Measurements from ENCODE around the gene PTPN14.

Gene PTPN14

GRCh38 chr1:214363386-214363785, 188.0 kb downstream of the PTPN14 start:
- no peak overlapping the region for H3K4me3 ChIP-seq (ENCODE audit: low read length)
- DNase-seq (ENCODE audit: low read depth), result peak; percentile 39
- TF ChIP-seq CTCF (conservative IDR thresholded peaks at IDR 0.05; ENCODE audit: low read length), result no peak

- TF ChIP-seq CTCF (conservative IDR thresholded peaks at IDR 0.05; ENCODE audit: low read length), result no peak
- DNase-seq (ENCODE audit: low read depth), result peak; percentile 77
- H3K4me3 ChIP-seq (ENCODE audit: low read length), result no peak overlapping the region
Measured at GRCh38 chr1:214362188-214362882, 189.1 kb downstream of the PTPN14 start.

GRCh38 chr1:214361636-214362035, 189.8 kb downstream of the PTPN14 start:
- no peak overlapping the region for H3K4me3 ChIP-seq (ENCODE audit: low read length)
- no peak for TF ChIP-seq CTCF (conservative IDR thresholded peaks at IDR 0.05; ENCODE audit: low read length)
- DNase-seq (ENCODE audit: low read depth), result no peak

- no peak for DNase-seq (ENCODE audit: low read depth)
- H3K4me3 ChIP-seq (ENCODE audit: low read length), result no peak overlapping the region
- TF ChIP-seq CTCF (conservative IDR thresholded peaks at IDR 0.05; ENCODE audit: low read length), result no peak
Measured at GRCh38 chr1:214360525-214361164, 190.8 kb downstream of the PTPN14 start.

- no peak overlapping the region for H3K4me3 ChIP-seq (ENCODE audit: low read length)
- no peak for TF ChIP-seq CTCF (conservative IDR thresholded peaks at IDR 0.05; ENCODE audit: low read length)
- DNase-seq (ENCODE audit: low read depth), result no peak
Measured at GRCh38 chr1:214360116-214360515, 191.3 kb downstream of the PTPN14 start.

- no peak for TF ChIP-seq CTCF (conservative IDR thresholded peaks at IDR 0.05; ENCODE audit: low read length)
- DNase-seq (ENCODE audit: low read depth), result no peak
- H3K4me3 ChIP-seq (ENCODE audit: low read length), result no peak overlapping the region
Measured at GRCh38 chr1:214354440-214355148, 196.8 kb downstream of the PTPN14 start.
